WI38 (cell line): Measurements from ENCODE around the gene RUNX2.

Source experiments
- H3K4me3 ChIP-seq: 2 replicates; pipeline ENCODE4 v1.5.1; 2011; ENCODE audit warnings: low read depth, mild to moderate bottlenecking, control low read depth, low read length
- CTCF ChIP-seq: IDR thresholded peaks from 2 replicates; pipeline ENCODE4 v1.5.1; 2012; ENCODE audit warnings: low read depth, mild to moderate bottlenecking, control low read depth, low read length

The RUNX2 gene

GRCh38 chr6:45533386-45533785 is 205.3 kb downstream of the RUNX2 start:
- H3K4me3 ChIP-seq = peak overlapping the region; percentile 46
- no peak for TF ChIP-seq CTCF

- H3K4me3 ChIP-seq = no peak overlapping the region
- TF ChIP-seq CTCF = no peak
Measured at GRCh38 chr6:45535933-45536332, 207.8 kb downstream of the RUNX2 start.

GRCh38 chr6:45537539-45537938 is 209.4 kb downstream of the RUNX2 start:
- H3K4me3 ChIP-seq = no peak overlapping the region
- no peak for TF ChIP-seq CTCF

DNA sequence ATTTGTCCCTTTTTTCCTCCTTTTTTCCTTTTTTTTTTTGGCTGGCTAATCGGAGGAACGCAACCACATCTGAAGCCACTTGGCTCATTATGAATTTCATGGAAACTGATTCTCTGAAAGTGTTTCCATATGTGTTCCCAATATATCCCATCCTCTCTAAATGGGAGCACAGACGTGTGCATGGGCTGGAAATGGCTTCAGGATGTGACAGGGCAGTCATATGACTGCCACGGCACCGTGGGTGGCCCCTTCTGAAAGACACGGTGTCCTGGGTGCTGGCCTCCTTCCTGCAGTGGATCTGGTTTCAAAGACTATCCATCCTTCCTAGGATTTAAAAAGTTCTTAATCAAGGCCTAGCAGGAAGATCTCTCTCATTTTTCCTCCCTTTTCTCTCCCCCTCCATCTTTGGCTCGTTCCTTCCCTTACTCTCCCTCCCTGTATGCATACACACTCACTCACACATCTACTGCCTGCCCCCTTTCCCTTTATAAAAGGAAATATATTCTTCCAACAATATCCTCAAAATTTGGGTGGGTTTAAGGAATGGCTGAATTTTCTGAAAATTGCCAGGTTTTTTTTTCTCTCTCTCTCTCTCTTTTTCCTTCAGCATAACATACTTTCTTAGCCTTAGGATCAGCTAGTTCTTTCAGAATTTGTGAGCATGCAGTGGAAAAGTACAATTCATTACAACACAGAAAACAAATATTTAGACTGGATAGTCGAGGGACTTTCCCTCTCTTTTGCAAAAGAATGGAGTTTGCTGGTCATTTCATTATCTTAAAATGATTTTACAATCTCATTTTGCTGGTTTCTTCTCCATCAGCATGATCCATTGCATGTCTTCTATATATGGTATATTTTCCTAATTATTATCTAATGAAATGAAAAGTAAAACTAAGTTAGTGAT is 210.8 kb downstream of the RUNX2 start:
- TF ChIP-seq CTCF = no peak
- no peak overlapping the region for H3K4me3 ChIP-seq

DNA sequence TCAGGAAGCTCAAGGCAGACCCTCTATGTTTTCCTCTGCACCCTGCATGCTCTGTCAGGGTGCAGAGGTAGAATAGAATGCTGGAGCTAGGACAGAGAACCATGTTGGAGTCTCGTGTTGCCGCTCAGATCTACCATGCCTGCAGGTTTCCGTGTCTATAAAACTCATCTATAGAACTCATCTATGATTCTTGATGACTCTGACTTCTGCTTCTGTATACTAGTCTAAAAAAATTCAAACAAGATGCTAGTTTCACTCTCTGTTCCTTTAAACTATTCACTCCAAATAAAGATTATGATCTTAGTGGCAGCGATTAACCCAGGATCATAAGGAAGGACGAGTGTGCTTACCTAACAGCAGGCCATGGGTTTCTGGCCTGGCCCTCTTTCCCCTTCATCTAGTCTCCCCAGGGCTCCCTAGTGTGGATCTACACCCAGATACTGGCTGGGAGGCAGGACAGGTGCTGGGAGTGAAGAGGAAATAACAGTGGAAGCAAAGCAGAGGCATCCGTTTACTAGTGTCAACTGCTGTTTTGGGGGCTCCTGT is 212.3 kb downstream of the RUNX2 start:
- TF ChIP-seq CTCF = no peak

DNA sequence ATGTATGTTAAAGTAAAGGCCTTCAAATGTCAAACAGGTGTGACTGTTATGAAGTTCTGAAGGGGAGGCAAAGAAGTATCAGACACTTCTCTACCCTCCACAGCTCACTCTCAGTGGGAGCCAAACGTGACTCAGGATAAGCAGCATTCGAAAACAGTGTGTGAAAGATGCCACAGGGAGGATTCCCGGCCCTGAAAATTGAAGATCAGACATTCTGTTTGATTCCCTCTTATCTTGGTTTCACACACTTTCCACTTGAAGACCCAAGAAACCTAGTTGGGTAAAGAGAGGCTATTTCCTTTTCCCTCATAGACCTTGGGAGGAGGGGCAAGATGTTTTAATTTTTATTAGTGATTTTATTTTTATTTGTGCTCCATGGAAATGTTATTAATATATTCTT is 213.8 kb downstream of the RUNX2 start:
- no peak for TF ChIP-seq CTCF
- no peak overlapping the region for H3K4me3 ChIP-seq

More for the DNA sequence above, 212.3 kb downstream of the RUNX2 start:
- no peak overlapping the region for H3K4me3 ChIP-seq
